Measurements from ENCODE around the gene APBA2. TPM values are rescaled to one million over a fixed set of nuclear protein-coding genes. Genes with fewer than 3 reads are reported as not detected.

APBA2 gene
- total RNA-seq, 1 donor from 2014 or later: 0.38 TPM

GRCh38 chr15:29065571-29065970 is 179.8 kb downstream of the APBA2 start:
- Histone ChIP-seq H3K9me3 (replicated peaks) (peaks cover 10% of the 10 kb centered on the region), H3K4me3 (no peak overlapping the region), H3K27me3 (ENCODE audit: low read depth) (peaks cover 24% of the 10 kb centered on the region), H3K27ac (replicated peaks) (no peak overlapping the region), H3K36me3 (no peaks in the 10 kb centered on the region), H3K4me1 (no peaks in the 10 kb centered on the region)
- TF ChIP-seq CTCF (IDR thresholded peaks at IDR 0.05; ENCODE audit: borderline replicate concordance): no peak
- intact Hi-C loops (cut with micrococcal nuclease): no loop called here
- no peak for DNase-seq

GRCh38 chr15:29066310-29066709 is 180.5 kb downstream of the APBA2 start:
- intact Hi-C loops (cut with micrococcal nuclease): no loop called here
- Histone ChIP-seq H3K27ac (replicated peaks) (no peak overlapping the region), H3K4me1 (no peaks in the 10 kb centered on the region), H3K27me3 (ENCODE audit: low read depth) (peaks cover 22% of the 10 kb centered on the region), H3K4me3 (no peak overlapping the region), H3K36me3 (no peaks in the 10 kb centered on the region), H3K9me3 (replicated peaks) (peaks cover 10% of the 10 kb centered on the region)
- no peak for TF ChIP-seq CTCF (IDR thresholded peaks at IDR 0.05; ENCODE audit: borderline replicate concordance)
- DNase-seq: no peak

- intact Hi-C loops (cut with micrococcal nuclease): no loop called here
- H3K36me3 ChIP-seq: no peaks in the 10 kb centered on the region
- no peaks in the 10 kb centered on the region for H3K4me1 ChIP-seq
- no peak for DNase-seq
- no peak overlapping the region for H3K27ac ChIP-seq (replicated peaks)
- TF ChIP-seq CTCF (IDR thresholded peaks at IDR 0.05; ENCODE audit: borderline replicate concordance): no peak
- no peak overlapping the region for H3K4me3 ChIP-seq
- peaks cover 18% of the 10 kb centered on the region for H3K27me3 ChIP-seq (ENCODE audit: low read depth)
- peaks cover 10% of the 10 kb centered on the region for H3K9me3 ChIP-seq (replicated peaks)
These were observed 181.1 kb downstream of the APBA2 start for GRCh38 chr15:29066838-29067237.

- H3K9me3 ChIP-seq (replicated peaks): peaks cover 10% of the 10 kb centered on the region
- peaks cover 19% of the 10 kb centered on the region for H3K27me3 ChIP-seq (ENCODE audit: low read depth)
- H3K36me3 ChIP-seq: no peaks in the 10 kb centered on the region
- TF ChIP-seq CTCF (IDR thresholded peaks at IDR 0.05; ENCODE audit: borderline replicate concordance): no peak
- no peak overlapping the region for H3K4me3 ChIP-seq
- H3K27ac ChIP-seq (replicated peaks): no peak overlapping the region
- intact Hi-C loops (cut with micrococcal nuclease): no loop called here
- DNase-seq: no peak
- H3K4me1 ChIP-seq: no peaks in the 10 kb centered on the region
These were observed 182.2 kb downstream of the APBA2 start for GRCh38 chr15:29067949-29068348.

- Histone ChIP-seq H3K4me3 (no peak overlapping the region), H3K27ac (replicated peaks) (no peak overlapping the region), H3K36me3 (no peaks in the 10 kb centered on the region), H3K9me3 (replicated peaks) (peaks cover 10% of the 10 kb centered on the region), H3K4me1 (no peaks in the 10 kb centered on the region), H3K27me3 (ENCODE audit: low read depth) (peaks cover 10% of the 10 kb centered on the region)
- TF ChIP-seq CTCF (IDR thresholded peaks at IDR 0.05; ENCODE audit: borderline replicate concordance): no peak
- DNase-seq: no peak
- intact Hi-C loops (cut with micrococcal nuclease): no loop called here
These were observed 184.9 kb downstream of the APBA2 start for GRCh38 chr15:29070471-29071231.

All from left ventricle myocardium inferior (tissue), 1 donor.